Stimulated activated naive CD4-positive, alpha-beta T cell (primary cell): ENCODE data around the gene MOGAT2.
"Not testable (repeated sequence)": the region's sequence is repeated elsewhere in the genome, so short reads cannot be mapped to it uniquely, and the experiment has no call there.

Source experiments
- DNase-seq, 6 experiments: peaks; one replicate each; lab custom pipeline; 2025; lab: John Stamatoyannopoulos, UW

MOGAT2 gene

DNA sequence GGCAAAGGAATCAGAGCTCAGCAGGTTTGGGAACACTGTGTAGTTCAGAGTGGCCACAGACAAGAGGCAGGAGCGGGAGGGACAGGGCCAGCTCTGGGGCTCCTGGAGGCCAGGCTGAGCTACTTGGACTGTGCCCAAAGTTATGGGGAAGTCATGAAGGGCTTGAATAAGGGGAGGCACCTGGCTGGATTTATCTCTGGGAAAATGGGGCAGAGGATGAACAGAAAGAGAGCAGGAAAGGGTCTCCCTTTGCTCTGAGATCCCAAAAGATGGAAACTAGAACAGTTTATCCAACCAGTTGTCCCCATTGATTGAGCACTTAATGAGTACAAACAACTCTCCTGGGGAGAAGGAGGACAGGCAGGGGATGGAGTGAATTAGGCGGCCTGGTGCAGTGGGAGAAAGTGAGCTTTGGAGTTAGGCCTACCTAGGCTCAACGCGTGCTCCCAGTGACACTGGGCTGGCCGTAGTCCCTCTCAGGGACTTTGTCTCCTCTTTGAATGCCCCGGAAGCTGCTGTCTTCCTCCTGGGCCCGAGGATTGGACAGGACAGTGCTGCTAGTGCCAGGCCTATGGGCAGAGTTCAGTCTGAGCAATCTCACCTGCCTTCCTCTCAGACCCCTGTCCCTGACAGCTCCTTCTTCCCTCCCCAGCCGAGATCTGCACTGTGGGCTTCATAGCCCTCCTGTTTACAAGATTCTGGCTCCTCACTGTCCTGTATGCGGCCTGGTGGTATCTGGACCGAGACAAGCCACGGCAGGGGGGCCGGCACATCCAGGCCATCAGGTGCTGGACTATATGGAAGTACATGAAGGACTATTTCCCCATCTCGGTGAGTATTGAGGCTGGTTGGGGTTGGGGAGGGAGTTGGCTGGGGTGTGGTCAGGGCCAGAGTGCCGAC, 2.0 kb downstream of the MOGAT2 start:
- no peak for DNase-seq

DNA sequence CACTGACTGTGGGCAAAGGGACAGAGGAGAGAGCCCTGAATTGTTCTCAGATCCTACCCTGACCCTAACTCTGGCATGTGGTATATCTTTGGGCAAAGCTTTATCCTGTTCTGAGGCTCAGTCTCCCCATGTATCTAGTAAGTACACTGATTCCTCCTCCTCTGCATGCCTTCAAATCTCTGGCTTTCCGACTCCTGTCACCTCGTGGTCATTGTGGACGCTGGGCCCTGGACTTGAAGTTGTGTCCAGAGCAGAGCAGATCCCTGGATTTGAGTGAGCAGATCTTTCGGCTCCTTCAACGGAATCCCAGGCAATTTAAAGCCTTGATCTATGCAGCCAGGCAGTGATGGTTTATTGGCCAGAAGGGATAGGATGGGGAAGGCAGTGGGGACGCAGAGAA, 3.0 kb downstream of the MOGAT2 start:
- no peak for DNase-seq

DNA sequence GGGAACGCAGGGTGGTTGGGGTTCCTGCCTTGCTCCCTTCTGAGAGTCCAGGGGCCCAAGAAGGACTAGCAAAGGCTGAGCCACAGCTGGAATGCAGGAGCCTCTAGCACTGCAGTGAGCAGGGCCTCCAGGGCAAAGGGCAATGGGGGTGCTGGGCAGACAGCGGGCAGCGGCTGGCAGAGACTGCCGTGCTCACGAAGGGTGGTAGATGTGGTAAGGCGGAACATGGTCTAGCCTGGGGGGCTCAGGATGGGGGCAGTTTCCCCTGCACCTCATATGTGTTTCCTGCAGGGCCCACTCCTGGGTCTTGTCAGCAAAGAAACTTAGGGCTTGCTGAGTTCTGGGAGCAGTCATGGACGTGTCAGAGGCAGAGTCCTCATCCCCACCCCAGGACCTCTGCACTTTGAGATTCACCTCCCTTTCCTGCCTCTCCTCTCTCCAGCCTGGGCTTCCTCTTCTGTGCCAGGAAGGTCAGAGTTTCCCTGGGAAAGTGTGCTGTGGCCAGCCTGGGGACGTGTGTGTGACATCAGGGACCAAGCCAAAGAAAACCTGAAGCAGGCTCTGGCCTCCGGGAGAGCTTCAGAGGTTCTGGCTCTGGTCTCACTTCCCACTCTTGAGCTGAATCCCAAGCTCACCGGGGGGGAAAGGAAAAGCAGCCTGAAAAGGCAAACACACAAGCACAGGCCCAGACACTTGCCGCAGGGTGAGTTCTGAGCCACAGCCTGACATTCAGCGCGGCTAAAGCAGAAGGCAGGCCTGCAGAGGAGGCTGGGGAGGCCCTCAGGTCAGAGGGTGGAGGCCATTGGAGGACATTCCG, 4.4 kb downstream of the MOGAT2 start:
- DNase-seq = no peak

DNA sequence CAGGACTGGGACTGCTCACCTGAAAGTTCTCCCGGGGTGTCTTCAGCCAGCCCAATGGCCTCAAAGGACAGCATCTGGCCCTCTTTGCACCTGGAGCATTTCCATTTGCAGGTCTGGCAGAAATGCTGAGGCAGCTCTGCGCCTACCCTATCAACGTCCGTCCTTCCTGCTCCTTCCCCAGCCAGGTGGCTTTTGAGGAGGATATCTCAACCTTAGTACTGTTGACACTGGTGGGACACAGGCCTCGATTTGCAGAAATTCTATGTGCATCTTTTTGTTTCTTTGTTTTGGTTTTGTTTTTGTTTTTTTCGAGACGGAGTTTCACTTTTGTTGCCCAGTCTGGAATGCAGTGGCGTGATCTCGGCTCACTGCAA, 5.0 kb downstream of the MOGAT2 start:
- no peak for DNase-seq

DNA sequence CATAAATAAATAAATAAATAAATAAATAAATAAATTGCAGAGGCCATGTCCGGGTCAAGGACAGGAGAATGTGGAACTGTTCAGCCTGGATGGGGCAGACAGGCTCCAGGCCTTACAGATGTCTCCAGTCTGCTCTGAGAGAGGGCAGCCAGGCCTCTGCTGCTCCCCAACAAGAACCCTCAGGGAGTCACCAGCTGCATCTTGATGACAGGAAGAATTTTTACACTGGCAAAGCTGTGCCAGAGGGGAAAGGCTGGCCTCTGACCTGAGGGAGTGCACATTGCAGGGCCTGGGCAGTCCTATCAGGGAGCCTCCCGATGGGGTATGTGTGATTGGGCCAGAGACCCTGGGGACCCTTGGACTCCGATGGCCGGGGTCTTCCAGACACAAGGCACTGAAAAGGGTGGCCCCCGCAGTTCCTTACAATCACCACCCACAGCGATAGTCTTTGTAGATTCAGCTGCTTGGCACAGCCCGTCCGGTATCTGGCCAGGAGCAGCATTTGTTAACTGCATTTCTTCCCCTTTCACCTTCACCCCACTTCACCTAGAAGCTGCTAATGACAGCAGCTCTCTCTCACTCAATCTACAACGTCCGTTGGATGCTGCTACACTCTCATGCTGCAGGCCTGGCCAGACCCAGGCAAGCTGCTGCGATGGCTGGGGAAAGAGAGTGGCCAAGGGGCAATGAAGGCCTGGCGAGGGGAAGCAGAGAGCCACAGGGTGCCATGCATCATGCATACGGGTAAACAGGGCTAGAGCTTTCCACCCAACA, 8.1 kb downstream of the MOGAT2 start:
- no peak for DNase-seq

DNA sequence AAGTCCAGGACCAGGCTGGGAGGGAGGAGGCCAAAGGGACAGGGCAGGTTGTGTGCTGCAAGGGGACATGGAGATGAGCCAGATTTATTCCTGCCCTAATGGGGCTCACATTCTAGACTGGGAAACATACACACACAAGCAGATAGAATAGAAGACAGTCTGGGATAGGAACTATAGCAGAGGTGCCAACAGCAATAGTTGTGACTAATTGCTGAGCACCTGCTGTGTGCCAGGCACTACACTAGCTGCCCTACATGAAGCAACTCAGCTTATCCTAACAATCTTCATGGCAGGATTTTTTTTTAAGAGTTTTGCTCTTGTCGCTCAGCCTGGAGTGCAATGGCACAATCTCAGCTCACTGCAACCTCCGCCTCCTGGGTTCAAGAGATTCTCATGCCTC, 11.4 kb downstream of the MOGAT2 start:
- peak in 1 of 6 experiments; percentile 2 for DNase-seq

DNA sequence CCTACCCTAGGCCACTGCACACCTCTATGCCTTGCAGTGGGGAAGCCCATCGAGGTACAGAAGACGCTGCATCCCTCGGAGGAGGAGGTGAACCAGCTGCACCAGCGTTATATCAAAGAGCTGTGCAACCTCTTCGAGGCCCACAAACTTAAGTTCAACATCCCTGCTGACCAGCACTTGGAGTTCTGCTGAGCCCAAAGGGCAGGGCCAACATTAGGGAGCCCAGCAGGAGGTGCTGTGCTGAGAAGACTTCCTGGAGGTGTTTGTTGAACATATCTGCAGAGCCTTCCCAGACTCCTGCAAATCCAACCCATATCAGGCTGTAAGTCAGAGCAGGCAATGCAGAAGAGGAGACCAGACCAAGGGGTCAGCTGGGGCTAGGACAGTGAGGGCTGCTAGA, 13.5 kb downstream of the MOGAT2 start:
- DNase-seq = no peak

DNA sequence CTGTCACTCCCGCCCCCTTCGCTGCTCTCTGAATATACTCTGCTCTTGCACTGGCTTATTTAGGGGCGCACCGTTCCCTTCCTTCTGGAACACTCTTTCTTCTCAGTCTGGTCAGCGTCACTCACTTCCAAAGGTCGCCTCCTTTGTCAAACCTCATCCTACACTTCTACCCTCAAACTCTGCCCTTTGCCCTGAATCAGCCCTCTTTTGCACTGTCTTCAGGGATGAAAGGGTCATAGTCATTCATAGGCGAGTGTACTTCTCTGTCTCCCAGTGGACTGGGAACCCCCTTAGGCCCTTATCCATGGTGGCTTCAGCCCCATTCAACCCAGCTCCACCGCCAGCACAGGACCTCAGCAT, 15.4 kb downstream of the MOGAT2 start:
- DNase-seq = no peak

DNA sequence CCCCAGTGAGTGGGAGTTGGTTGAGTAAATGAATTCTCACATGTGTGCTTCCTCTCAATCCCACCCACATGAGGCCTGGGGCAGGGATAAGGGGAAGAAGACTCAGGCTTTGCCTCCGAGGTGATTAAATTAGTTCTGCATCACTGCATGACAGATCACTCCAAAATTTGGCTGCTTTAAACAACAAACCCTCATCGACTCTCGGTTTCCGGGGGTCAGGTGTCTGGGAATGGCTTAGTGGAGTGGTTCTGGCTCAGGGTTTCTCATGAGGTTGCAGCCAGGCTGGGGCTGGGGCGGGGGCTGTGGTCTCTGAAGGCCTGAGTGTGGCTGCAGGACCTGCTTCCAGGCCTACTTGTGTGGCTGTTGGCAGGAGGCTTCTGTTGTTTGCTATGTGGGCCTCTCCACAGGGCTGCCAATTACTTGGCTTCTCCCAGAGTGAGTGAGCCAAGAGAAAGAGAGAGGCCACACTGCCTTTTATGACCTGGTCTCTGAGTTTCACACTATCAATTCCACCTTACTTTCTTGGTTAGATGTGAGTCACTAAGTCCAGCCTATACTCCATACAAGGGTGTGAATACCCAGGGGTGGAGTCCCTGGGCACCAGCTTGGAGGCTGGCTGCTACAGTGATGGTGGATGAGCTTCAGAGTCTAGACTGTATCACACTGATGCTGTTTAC, 15.9 kb downstream of the MOGAT2 start:
- no peak for DNase-seq

DNA sequence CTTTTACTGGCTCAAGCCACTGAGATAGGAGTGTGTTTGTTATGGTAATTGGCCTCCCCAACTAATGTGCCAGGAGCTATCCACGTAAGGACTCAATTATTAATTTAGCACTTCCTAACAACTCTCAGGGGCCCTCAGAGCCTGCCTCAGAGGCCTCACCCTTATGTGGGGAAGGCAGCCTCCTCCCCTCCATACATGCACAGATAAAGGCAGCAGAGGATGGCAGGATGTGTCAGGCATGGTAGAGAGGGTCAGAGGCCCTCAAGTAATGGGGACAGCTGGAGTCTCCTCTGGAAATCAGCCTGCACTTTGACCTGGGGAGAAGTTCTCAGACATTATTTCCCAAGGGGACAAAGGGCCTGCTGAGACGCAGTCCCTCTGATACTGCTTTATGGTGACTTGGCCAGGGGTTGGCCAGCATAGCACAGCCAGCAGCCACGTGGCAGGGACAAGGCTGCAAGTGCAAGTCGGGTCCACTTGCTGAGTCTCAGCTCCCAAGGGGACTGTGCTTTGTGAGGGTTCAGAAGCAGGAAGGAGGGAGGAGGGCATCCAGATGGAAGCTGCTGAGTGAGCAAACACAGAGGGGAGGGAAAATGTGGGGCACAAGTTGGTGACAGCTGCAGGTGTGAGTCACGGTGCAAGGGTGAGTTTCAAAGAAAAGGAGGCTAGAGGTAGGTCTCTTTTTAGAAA, 17.0 kb downstream of the MOGAT2 start:
- no peak for DNase-seq

DNA sequence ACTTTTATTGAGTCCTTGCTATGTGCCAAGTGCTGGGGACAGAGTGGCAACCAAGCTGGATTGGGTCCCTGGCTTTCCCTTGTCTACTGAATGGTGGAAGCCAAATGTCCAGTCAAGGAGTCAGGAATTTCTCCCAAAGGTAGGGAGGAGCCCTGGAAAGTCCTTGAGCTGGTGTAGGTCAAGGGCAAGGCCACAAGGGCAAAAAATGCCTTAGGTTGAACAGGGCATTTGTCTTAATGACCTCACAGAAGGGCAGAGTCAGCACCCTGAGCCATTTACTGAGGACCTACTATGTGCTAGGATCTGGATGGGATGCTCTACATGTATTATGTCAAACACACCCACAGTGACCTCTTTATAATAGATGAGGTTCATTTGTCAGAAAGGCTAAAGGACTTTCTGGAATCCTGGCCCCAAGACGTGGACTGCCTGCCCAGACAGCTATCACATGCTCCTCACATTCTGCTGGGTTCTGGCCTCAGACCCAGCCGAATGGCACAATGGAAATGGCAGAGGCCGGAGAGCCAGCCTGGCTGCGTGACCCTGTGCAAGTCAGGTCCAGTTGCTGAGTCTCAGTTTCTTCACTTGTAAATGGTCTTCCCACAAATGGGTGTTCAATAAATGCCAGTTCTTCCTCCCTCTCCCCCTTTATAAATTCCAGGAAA, 17.7 kb downstream of the MOGAT2 start:
- no peak for DNase-seq

DNA sequence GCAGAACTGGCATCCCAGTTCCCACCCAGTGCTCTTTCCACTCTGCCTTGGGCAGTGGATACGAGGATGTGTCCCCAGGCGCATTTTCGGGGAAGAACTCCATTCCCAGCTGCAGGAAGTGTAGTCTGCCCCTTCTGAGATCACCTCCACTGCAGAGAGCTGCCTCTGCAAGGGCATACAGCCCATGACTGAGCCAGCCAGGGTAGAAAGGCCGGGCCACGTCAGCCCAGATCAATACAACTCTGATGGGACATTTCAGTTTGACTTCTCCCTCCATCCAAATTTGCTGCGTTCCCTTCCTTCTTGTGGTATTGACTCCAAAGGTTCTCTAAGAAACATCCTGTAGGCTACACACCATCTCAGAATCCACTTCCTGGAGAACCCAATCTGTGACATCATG, 19.7 kb downstream of the MOGAT2 start:
- no peak for DNase-seq

DNA sequence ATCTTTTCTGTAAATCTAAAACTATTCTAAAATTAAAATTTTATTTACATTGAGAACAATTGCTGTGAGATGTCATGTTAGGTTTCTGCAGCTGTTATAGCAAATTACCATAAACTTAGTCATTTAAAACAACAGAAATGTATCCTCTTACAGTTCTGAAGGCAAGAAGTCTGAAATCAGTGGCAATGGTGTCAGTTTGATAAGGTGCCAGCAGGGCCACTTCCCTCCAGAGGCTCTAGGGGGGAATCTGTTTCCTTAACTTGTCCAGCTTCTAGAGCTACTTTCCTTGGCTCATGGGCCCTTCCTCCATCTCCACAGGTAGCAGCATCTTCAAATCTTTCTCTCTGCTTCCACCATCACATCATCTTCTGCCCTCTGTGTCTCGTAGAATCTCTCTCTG, 23.0 kb downstream of the MOGAT2 start:
- no peak for DNase-seq

DNA sequence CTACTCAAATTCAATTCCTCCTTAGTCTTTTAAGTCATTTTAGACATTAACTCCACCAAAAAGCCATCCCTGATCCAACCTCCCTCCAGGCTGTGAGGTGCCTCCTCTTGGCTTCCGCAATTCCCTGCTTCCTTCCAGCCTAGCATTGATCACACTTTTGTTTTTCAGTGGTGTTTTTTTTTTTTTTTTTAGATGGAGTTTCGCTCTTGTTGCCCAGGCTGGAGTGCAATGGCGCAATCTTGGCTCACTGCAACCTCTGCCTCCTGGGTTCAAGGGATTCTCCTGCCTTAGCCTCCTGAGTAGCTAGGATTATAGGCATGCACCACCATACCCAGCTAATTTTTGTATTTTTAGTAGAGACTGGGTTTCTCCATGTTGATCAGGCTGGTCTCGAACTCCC, 25.5 kb downstream of the MOGAT2 start:
- not testable (repeated sequence) for DNase-seq

DNA sequence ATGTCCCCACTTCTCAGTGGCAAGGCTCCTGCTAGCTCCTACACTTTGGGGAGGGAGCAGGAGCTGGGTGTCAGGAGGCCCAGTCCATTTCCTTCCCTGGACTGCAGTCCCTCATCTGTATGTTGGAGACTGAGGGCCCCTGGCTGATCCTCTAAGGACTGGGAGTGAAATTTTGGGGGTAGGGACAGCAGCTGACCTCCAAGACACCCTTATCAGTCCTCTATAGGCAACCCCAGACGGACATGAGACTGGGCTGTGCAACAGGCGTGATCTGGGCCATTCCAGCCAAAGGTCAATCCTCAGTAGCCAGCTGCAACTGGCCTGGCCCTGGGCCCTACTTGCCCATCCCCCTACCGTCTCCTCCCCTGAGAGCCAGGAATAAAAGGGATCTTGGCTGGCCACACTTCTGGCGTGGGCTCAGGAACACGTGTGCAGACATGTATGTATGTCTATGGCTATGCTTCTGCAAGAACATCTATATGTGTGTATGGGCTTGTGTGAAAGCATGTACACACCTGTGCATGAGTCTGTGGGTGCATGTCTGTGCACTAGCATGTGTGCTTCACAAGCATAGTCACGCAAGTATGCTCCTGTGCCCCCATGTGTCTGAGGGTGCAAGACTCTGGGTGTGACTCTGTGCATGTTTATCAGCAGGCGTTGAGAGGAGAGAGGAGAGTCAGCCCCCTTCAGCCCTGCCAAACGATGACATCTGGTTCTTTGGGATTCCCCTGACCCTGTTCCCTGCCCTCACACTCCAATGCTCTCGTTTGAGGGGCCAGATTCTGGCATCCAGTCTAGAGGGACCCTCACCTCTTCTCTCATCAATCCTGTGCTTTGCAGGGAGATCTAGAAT, 26.3 kb downstream of the MOGAT2 start:
- DNase-seq = no peak

DNA sequence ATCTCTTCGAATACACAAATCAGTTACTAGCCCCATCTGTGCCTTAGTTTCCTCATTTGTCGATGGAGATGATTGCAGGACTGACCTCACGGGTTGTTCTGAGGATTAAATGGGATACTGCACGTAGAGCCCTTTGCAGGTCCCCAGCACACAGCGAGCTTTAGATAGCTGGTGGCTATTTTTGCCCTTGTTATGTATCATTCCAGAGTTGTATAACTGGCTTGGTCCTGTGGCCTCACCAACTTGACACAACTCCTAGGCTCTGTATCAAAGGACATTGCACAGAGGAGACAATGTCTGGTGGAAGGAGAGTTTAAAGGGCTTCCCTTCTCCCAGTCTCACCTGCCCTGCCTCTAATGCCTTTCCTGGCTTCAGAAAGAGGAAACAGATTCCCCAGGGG, 28.2 kb downstream of the MOGAT2 start:
- DNase-seq = no peak

DNA sequence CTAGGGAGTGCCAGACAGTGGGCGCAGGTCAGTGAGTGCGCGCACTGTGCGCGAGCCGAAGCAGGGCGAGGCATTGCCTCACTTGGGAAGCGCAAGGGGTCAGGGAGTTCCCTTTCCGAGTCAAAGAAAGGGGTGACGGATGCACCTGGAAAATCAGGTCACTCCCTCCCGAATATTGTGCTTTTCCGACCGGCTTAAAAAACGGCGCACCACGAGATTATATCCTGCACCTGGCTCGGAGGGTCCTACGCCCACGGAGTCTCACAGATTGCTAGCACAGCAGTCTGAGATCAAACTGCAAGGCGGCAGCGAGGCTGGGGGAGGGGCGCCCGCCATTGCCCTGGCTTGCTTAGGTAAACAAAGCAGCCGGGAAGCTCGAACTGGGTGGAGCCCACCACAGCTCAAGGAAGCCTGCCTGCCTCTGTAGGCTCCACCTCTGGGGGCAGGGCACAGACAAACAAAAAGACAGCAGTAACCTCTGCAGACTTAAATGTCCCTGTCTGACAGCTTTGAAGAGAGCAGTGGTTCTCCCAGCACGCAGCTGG, 31.2 kb downstream of the MOGAT2 start:
- DNase-seq = not testable (repeated sequence)

DNA sequence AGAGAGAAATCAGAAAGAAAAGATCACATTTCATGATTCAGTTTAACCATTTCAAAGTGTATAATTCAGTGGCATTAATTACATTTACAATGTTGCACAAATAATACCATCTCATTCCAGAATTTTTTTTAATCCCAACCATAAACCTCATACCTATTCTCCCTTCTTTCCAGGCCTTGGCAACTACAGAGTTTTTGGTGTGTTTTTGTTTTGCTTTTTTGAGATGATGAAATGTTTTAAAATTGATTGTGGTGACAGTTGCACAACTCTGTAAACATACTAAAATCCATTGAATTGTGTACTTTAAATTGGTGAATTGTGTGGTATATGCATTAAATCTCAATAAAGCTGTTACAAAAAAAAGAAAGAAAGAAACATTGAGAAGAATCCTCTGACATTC, 37.3 kb downstream of the MOGAT2 start:
- not testable (repeated sequence) for DNase-seq

DNA sequence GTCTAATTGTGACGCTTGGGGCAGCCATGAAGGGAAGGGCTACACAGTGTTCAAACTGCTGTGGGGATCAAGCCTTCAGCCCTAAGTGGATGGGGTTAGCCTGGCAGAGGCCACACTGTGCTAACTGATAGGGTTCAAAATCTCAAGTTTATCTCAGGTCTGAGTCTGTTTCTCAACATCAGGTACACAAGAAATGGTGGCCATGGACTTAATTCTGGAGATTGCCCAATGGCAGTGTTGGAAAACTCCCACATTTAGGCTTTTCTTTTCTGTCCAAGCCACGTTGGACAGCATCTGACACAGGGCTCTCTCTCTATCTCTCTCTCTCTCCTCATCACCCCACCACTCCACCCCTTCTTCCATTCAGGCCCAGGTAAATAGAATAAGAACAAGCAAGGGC, 40.0 kb downstream of the MOGAT2 start:
- DNase-seq = no peak

DNA sequence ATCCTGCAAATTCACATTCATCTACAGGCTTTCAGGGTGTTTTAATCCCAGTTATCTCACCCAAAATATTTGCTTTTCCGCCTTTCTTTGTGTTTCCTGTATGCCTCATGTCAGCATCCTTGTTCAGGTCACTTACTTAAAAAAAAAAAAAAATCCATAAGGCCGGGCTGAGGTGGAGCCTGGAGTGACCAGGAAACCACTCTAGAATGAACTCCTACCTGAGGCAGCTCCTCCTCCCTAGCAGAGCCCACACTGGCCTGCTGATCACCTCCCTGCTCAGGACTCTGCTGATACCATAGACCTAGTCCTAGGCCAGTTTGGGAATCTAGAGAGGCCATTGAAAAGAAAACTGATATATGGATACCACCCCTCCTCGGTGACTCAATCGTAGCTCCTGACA, 42.2 kb downstream of the MOGAT2 start:
- no peak for DNase-seq
